Activated CD4-positive, alpha-beta T cell treated with anti-CD3 and anti-CD28 coated beads, Interleukin-2, amount 50 U/mL, for 48 hours (primary cell): ENCODE data around the gene SNF8.

Experiments
- DNase-seq, 2 experiments: peaks; one replicate each; pipeline ENCODE4 v3.0.0-alpha.2; 2020

Gene SNF8

GRCh38 chr17:48928876-48929811 lies 15.5 kb downstream of the SNF8 start:
- no peak for DNase-seq

- no peak for DNase-seq
Measured at GRCh38 chr17:48927978-48928745, 16.5 kb downstream of the SNF8 start.

- DNase-seq = no peak
Measured at GRCh38 chr17:48925991-48926342, 18.7 kb downstream of the SNF8 start.

- no peak for DNase-seq
Measured at GRCh38 chr17:48925251-48925990, 19.2 kb downstream of the SNF8 start.

GRCh38 chr17:48915459-48916282 lies 29.0 kb downstream of the SNF8 start:
- peak; percentile 48 to 63 for DNase-seq

- DNase-seq = no peak
Measured at GRCh38 chr17:48912476-48912875, 32.2 kb downstream of the SNF8 start.

GRCh38 chr17:48910370-48910769 lies 34.3 kb downstream of the SNF8 start:
- no peak for DNase-seq

- DNase-seq = peak in 1 of 2 experiments; percentile 9
Measured at GRCh38 chr17:48909783-48910182, 34.9 kb downstream of the SNF8 start.

- DNase-seq = peak; percentile 96
Measured at GRCh38 chr17:48908853-48909394, 35.7 kb downstream of the SNF8 start.

GRCh38 chr17:48908047-48908843 lies 36.4 kb downstream of the SNF8 start, which contains the start of gene UBE2Z:
TSS of gene UBE2Z (plus strand) at chr17:48908407. CDS start at chr17:48908504, 97 bp downstream.
- DNase-seq = peak; percentile 88 to 91

GRCh38 chr17:48907713-48908046 lies 37.0 kb downstream of the SNF8 start:
- no peak for DNase-seq

- no peak for DNase-seq
Measured at GRCh38 chr17:48905987-48906515, 38.6 kb downstream of the SNF8 start.

GRCh38 chr17:48904428-48904827 lies 40.2 kb downstream of the SNF8 start:
- no peak for DNase-seq

GRCh38 chr17:48903401-48903800 lies 41.2 kb downstream of the SNF8 start:
- no peak for DNase-seq

- DNase-seq = no peak
Measured at GRCh38 chr17:48901241-48901640, 43.4 kb downstream of the SNF8 start.

GRCh38 chr17:48894886-48895285 lies 49.8 kb downstream of the SNF8 start:
- no peak for DNase-seq

GRCh38 chr17:48893646-48894508 lies 50.8 kb downstream of the SNF8 start:
- DNase-seq = no peak

- no peak for DNase-seq
Measured at GRCh38 chr17:48892940-48893645, 51.5 kb downstream of the SNF8 start.

- no peak for DNase-seq
Measured at GRCh38 chr17:48890086-48890485, 54.6 kb downstream of the SNF8 start.
